Uterus (tissue), 2 donors: ENCODE results near the gene FBXL2.

Experiments
- CTCF ChIP-seq, 4 experiments: fragments of 200-600 bp in 2 of 4; fragments of 450-650 bp in 2 of 4; sonication (generic) in 2 of 4; IDR thresholded peaks; one replicate each; pipeline ENCODE4 v1.5.1; 2016 to 2019; ENCODE audit warnings: antibody characterized with exemption in 4 of 4, mild to moderate bottlenecking in 2 of 4, moderate library complexity in 1 of 4
- POLR2A ChIP-seq, 2 donors: fragments of 450-650 bp; IDR thresholded peaks; one replicate each; pipeline ENCODE4 v1.6.1; 2016; ENCODE audit warnings: antibody characterized with exemption in 2 of 2, mild to moderate bottlenecking in 1 of 2, moderate library complexity in 1 of 2

GRCh38 chr3:33372218-33373081 is 95.2 kb downstream of the FBXL2 start:
- TF ChIP-seq CTCF (IDR thresholded peaks at IDR 0.05) (peak; percentile 78 to 88 (median 86)), POLR2A (IDR thresholded peaks at IDR 0.05) (no peak)
